Measurements from ENCODE around the gene PVR.
"Not testable (repeated sequence)": the region's sequence is repeated elsewhere in the genome, so short reads cannot be mapped to it uniquely, and the experiment has no call there.

PVR gene

DNA sequence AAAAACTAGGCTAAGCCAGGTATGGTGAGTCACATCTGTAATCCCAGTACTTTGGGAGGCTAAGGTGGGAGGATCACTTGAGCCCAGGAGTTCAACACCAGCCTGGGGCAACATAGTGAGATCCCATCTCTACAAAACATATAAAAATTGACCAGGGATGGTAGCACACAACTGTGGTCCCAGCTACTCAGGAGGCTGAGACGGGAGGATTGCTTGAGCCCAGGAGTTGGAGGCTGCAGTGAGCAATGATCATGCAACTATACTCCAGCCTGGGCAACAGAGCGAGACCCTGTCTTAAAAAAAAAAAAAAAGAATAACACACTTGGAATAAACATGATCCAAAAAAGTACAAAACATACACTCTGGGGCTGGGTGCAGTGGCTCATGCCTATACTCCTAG, 26.3 kb downstream of the PVR start:
- not testable (repeated sequence) for DNase-seq

DNA sequence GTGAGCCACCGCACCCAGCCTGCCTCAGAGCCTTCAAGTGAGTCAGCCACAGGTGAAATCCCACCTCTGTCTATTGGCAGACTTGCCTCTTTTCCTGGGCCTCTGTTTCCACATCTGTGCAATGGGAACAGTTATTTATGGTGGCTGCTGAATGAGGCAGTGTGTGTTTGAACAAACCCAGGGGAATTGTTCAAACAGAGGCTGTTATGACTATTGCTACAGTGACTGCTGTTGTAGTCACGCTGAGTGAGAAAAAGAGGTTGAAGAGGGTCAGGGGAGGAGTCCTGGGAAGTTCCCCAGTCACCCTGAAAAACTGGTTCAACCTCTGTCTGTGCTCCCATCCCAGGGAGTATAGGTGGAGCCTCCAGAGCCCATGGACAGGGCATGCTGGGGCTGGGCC, 27.7 kb downstream of the PVR start, which contains the start of gene CEACAM19:
CEACAM19 (plus strand) TSS at position 83 of the 400 bp plus-strand sequence. CDS start 450 bp downstream, outside the sequence.
- no peak for DNase-seq

DNA sequence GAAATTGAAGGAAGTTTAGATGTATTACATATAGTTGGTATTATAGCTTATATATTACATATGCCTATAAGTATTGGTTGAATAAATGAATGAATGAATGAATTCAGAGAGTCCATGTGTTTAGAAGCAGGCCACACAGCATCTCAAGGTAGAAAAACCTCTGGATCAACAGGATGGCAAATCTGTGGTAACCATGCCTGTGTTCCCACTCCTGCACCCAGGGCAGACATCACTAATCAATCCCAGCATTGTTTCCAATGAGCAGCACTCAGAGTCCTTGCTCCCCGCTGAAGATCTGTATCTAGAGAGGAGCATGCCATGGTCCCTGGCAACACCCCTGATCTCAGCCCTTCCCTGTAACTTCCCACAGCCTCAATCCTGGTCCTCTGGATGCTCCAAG, 28.5 kb downstream of the PVR start:
- DNase-seq, result no peak

DNA sequence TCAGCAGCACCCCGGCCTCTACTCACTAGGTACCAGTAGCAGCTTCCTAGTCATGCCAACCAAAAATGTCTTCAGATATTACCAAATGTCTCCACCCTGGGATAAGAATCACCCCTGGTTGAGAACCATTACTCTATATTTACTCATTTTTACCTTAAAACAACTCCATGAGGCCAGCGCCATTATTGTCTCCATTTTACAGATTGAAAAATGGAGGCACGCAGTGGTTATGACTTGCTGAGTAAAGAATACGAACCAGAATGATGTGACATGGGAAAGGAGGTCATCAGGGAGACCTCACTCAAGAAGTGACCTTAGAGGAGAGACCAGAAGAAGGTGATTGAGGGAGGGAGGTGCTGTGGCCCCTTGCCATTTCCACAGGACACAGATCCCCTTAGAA, 29.8 kb downstream of the PVR start:
- DNase-seq, result no peak

DNA sequence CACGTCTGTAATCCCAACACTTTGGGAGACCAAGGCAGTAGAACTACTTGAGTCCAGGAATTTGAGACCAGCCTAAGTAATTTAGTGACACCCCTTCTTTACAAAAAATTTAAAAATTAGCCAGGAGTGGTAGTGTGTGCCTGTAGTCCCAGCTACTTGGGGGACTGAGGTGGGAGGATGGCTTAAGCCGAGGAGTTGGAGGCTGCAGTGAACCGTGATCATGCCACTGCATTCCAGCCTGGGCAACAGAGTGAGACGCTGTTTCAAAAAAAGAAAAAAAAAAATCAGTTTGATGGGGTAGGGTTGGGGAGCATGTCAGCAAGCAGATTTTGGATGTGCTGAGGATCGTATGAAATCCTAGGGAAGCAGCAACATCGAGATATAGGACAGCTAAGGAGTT, 31.8 kb downstream of the PVR start:
- no peak for DNase-seq

DNA sequence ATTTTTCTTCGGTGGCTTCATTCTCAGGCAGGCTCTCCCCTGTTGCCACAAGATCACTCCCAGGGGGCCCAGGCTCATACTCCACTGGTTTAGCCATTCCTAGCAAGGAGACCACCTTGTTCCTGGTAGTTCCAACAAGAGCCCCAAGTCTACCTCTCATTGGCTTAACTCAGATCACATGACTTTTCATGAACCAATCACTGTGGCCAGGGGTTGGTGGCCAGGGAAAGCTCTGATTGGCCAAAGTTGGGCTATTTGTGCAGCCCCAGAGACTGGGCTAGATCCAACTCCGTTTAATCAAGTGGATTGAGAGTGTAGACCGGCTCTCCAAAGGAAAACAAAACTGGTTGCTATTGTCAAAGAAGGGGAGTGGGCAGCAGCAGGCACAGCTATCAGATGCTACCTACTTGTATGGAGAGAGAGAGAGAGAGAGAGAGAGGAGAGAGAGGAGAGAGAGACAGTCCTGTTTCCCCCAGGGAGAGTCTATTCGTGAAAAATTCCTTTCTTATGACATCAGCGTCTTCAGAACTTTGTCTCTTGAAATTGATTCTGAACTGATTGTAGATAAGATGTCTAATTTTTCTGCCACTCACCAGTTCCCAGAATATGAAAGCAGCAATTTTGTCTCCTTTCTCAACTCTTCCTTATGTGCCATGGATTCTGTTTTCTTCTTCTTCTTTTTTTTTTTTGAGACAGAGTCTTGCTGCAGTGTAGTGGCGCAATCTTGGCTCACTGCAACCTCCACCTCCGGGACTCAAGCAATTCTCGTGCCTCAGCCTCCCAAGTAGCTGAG, 33.5 kb downstream of the PVR start:
- no peak for DNase-seq

DNA sequence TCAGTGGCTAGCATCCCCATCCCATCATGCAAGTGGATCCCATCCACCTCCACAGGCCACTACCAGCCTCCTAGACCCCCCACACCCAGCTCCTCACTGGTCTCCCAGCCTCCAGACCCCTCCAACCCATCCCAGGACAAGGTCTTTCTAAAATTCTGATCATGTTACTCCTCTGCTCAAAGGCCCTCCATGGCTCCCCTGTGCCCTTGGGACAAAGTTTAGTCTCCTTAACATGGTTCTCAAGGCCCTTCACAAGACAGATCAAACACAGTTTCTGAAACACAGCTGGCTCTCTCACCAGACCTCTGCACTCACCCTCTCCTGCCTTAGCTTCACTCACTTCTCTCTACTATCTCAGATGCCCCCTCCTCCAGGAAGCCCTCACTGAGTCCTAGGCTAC, 36.8 kb downstream of the PVR start:
- no peak for DNase-seq

DNA sequence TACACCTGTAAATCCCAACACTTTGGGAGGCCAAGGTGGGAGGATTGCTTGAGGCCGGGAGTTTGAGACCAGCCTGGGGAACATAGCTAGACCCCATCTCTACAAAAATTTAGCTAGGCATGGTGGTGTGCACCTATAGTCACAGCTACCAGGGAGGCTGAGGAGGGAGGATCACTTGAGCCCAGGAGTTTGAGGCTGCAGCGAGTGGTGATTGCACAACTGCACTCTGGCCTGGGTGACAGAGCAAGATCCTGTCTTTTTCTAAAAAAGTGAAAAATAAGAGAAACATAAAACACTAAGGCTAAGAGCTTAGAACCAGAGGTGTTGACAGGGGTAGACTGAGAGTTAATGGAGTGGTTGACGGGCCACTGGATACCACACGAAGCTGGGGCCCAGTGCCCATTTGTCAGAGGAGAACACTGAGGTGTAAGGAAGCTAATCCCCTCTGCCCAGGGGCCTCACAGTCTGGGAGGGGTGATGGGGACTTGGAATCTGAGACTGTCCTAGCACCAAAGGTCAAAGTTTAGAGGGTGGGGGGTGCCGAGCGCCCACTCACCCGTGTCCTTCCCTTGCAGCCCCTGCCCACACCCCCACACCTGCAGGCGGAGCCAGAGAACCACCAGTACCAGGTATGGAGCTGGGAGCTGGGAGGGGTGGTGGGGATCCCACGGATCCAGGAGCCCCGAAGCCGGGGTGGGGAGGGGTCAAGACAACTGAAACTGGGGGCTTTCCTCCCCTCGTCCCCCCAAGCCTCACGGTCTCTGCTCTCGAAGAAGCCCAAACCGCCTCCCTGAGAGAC, 38.5 kb downstream of the PVR start:
- DNase-seq, result no peak

DNA sequence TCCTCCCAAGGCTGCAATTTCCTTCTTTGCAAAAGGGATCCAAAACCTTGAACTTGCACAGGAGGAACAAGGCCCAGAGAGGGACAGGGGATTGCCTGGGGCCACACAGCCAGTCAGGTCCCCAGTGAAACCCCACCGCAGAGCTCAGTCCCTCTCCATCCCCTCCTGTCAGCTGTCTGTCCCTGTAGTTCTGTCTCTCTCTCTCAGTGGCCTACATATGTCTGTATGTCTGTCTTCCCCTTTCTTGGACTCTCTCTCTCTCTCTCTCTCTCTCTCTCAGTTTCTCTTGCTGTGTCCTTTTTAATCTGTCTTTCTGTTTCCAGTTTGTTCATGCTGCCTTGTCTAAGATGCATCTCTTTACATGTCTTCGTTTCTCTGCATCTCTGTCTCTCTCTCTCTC, 39.1 kb downstream of the PVR start:
- DNase-seq, result no peak

DNA sequence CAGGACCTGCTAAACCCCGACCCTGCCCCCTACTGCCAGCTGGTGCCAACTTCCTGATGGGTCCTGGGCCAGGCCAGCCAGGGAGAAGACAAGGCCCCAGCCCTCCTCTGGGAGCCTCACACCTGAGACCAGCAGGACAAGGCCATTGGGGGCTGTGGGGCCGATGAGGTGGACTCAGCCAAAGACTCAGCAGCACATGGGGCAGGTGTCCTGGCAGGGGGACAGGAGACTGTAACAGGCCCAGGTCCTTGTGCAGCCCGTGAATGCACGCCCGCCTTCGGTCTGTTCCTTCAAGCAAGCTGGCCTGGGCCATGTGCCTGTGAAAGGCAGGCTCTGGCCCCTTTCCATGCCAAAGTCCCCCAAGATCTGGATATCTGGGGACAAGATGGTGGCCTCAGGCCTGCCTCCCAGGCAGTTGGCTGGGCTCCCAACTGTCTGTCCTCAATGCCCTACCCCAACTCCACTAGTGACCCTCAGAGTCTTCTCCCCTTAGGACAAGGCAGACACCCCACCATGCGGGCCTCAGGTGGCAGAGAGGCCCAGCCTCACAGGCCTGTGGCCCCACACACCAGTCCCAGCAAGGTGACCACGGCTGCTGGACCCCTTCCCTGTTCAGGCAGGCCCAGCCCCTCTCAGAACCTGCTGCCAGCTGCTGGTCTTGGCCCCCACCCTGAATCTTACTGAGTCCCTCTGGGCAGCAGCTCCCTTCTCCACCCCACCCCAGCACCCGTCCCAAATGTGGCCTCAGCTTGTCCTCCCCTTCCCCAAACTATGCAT, 39.9 kb downstream of the PVR start:
- no peak for DNase-seq

DNA sequence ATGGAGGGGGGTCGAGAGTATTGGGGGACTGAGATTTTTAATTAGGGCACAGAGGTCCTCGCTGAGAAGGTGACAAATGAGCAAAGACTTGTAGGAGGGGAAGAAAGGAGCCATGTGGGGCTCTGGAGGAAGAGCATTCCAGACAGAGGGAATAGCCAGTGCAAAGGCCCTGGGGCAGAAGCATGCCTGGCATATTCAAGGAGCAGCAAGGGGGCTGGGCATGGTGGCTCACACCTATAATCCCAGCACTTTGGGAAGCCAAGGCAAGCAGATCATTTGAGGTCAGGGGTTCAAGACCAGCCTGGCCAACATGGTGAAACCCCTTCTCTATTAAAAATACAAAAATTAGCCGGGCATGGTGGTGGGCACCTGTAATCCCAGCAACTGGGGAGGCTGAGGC, 40.7 kb downstream of the PVR start:
- DNase-seq, result not testable (repeated sequence)

DNA sequence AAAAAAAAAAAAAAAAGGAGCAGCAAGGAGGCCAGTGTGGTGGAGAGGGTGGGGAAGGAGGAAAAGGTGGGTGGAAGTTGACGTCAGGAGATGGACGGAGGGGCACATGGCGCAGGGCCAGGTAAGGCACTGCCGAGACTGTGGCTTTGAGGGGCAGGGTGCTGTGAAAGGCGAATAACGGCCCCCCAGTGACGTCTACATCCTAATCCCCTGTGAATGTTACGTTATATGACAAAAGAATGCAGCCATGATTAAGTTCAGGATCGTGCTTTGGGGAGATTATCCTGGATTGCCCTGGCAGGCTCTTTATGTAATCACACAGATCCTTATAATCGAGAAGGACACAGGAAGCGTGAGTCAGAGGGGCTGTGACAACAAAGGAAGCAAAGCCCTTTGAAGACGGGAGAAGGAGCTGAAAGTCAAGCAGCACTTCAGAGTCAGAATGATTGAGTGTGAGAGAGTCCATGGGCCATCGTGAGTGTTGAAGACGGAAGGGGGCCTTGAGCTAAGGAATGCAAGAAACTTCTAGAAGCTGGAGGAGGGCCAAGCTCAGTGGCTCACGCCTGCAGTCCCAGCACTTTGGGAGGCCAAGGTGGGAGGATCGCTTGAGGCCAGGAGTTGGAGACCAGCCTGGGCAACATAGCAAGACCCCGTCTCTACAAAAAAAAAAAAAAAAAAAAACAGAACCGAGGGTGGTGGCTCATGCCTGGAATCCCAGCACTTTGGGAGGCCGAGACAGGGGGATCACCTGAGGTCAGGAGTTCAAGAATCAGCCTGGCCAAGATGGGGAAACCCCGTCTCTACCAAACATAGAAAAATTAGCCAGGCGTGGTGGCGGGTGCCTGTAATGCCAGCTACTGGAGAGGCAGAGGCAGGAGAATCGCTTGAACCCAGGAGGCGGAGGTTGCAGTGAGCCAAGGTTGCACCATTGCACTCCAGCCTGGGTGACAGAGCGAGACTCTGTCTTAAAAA, 41.5 kb downstream of the PVR start:
- peak in 1 of 56 donors; percentile 8 for DNase-seq

DNA sequence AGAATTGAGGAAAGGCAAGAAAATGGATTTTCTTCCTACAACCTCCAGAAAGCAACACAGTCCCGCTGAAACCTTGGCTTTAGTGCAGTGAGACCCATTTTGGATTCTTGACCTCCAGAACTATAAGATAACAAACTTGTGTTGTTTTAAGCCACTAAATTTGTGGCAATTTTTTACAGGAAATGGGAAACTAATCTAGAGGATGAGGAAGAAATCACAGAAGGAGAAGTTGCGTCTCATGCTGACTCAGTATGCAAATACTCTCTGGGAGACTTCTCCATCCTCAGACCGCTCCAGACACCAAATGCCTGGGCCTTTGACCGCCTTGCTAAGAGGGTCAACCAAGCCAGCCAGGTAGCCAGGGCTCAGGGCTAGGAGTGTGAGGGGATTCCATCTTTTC, 42.2 kb downstream of the PVR start:
- DNase-seq, result peak in 1 of 56 donors; percentile 4

DNA sequence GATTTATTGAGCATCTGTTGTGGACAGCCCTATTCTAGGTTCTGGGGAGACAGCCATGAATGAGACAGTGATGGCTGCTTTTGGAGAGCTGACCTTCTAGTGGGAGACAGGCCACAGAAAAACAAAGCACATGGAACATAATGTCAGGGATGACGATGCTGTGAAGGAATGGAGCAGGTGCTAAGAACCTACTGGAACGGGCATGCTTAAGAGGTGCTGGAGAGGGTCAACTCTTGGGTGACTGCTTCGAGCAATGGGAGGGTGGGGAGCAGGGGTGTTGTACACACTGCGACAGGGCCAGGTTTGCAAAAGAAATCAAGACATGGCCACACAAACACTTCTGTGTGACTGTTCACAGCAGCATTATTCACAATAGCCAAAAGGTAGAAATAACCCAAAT, 43.2 kb downstream of the PVR start:
- DNase-seq, result no peak

DNA sequence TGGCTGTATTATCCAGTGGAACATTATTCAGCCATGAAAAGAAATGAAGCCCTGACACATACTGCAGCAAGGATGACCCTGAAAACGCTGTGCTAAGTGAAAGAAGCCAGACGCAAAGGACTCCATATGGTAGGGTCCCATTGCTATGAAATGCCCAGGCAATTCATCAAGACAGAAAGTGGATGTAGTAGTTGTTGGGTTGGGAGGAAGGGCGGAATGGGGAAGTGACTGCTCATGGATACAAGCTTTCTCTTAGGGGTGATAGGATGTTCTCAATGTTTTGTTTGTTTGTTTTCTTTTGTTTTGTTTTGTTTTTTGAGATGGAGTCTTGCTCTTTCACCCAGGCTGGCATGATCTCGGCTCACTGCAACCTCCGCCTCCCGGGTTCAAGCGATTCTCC, 44.2 kb downstream of the PVR start:
- DNase-seq, result no peak

DNA sequence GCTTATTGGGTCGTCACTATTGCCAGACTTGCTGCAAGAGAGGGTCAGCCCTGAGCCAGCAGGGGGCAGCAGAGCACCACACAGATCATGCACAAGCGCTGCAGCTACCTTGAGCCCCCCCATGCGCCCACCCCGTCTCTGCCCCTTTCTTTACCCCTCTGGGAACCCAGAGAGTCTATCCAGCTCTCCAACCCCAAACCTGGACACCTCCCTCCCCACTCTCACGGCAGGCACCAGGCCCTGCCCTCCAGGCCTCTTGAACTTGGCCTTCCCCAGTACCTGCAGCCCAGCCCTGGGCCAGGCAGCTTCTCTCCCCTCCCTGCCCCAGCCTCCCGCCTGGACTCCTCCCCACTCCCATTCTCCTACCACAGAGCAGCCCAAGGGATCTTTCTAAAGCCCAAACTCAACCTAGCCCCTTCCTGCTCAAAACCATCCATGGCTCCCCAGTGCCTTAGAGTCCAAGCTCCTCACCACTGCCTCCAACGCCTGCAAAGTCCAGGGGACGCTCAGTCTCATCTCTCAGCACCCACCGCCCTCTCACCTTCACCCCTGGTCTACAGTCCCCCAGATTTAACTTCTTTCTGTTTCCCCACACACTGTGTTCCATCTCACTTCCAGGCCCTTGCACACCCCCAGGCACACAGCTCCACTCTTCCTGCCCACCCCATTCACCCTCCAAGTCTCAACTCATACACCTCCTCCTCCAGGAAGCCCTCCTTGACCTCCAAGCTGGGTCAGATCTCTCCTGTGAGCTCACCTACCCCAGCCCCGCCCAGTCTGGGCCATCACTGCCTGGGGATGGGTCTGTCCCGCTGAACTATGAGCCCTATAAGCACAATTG, 45.8 kb downstream of the PVR start:
- DNase-seq, result peak in 37 of 56 donors; percentile 3 to 73 (median 22)

DNA sequence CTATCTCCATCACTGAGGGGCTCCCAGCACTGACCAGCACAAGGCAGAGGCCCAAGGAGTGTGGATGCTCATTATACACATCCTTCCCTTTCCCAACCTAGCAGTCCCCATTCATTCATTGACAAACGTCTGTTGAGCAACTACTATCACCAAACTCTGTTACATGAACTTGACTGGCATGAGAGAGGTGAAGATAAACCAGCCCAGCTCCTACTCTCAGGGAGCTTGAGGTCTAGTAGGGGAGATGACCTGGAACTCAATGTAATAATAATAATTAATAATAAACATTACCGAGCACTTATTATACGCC, 46.4 kb downstream of the PVR start:
- DNase-seq, result no peak

DNA sequence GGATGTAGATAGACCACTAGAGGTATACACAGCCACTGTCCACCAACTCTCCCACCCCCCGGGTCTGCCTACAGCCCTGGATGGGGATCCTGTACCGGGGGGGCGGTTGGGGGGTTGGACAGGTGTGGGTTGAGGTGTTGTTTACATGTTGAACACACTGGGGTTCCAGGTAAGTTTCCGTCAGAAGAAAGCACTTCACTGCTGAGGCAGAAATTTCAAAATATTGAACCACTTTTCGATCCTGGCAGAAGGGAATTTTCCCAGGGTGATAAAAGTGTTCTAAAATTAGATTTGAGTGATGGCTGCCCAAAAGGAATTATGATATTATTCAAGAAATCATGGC, 48.6 kb downstream of the PVR start:
- no peak for DNase-seq

DNA sequence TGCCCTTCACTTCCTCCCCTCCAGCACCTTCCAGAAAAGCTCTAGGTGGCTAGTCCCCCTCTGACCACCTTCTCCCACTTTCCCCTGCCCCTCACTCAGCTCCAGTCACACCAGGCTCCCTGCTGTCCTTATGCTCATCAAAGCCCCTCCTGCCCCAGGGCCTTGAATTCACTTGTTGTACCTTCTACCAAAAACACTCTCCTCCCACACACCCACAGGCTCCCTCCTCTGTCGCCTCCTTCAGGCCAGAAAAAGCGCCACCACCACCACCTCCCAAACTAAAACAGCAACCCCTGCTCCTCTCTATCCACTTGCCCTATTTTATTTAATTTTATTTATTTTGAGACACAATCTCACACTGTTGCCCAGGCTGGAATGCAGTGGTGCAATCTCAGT, 50.5 kb downstream of the PVR start:
- no peak for DNase-seq
